IgD-negative memory B cell (primary cell): ENCODE measurements around the gene SOS1. TPM values are rescaled to one million over a fixed set of nuclear protein-coding genes. Genes with fewer than 3 reads are reported as not detected.

ENCODE experiments used
- H3K27ac Mint-ChIP-seq, 3 donors: one replicate each; pipeline ENCODE4 v1.8.0; 2020 to 2022; ENCODE audit warnings: mild to moderate bottlenecking in 3 of 3, mixed read lengths in 3 of 3, moderate library complexity in 1 of 3
- H3K27me3 Mint-ChIP-seq: one replicate; pipeline ENCODE4 v1.8.0; 2021; ENCODE audit warnings: mixed read lengths
- H3K36me3 Mint-ChIP-seq: one replicate; pipeline ENCODE4 v1.8.0; 2020; ENCODE audit warnings: mild to moderate bottlenecking, mixed read lengths
- H3K4me1 Mint-ChIP-seq, 3 donors: one replicate each; pipeline ENCODE4 v1.8.0; 2020 to 2022; ENCODE audit warnings: mixed read lengths in 3 of 3, mild to moderate bottlenecking in 1 of 3
- H3K4me3 Mint-ChIP-seq, 4 donors: one replicate each; pipeline ENCODE4 v1.8.0; 2020 to 2022; ENCODE audit warnings: mild to moderate bottlenecking in 4 of 4, mixed read lengths in 4 of 4, moderate library complexity in 3 of 4
- H3K9me3 Mint-ChIP-seq, 3 donors: one replicate each; pipeline ENCODE4 v1.8.0; 2020 to 2021; ENCODE audit warnings: mixed read lengths in 3 of 3, mild to moderate bottlenecking in 1 of 3
- polyA plus RNA-seq: library from polyadenylated mRNA; unstranded; fragments of 300-500 nt; fragmentation: Illumina TruSeq; gene quantifications from one replicate; pipeline ENCODE4 v1.2.3, GENCODE V29; 2021

SOS1 gene
- polyA plus RNA-seq, 1 donor from 2014 or later, result 13.7 TPM

DNA sequence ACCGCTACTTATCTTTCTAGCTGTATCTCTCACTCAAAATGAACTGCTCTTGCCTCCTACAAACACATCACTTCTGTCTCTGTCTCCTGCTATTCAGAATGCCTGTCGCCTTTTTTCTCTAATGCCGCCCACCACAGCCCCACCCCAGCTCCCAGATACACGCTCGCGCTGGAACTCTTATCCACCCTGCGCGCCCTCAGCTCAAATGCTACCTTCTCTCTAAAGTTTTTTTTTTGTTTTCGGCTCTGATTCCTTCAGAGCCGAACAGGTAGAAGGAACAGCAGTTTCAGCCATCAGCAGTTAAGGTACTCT, 3.9 kb upstream of the SOS1 start:
- peak overlapping the region; percentile 88 to 98 (median 95) for H3K4me3 Mint-ChIP-seq
- H3K27me3 Mint-ChIP-seq, result no peaks in the 10 kb centered on the region
- no peaks in the 10 kb centered on the region for H3K36me3 Mint-ChIP-seq
- H3K27ac Mint-ChIP-seq, result peak overlapping the region; percentile 88 to 96 (median 95)
- H3K4me1 Mint-ChIP-seq, result peaks cover 38 to 43% (median 41%) of the 10 kb centered on the region in 3 donors
- no peaks in the 10 kb centered on the region for H3K9me3 Mint-ChIP-seq

DNA sequence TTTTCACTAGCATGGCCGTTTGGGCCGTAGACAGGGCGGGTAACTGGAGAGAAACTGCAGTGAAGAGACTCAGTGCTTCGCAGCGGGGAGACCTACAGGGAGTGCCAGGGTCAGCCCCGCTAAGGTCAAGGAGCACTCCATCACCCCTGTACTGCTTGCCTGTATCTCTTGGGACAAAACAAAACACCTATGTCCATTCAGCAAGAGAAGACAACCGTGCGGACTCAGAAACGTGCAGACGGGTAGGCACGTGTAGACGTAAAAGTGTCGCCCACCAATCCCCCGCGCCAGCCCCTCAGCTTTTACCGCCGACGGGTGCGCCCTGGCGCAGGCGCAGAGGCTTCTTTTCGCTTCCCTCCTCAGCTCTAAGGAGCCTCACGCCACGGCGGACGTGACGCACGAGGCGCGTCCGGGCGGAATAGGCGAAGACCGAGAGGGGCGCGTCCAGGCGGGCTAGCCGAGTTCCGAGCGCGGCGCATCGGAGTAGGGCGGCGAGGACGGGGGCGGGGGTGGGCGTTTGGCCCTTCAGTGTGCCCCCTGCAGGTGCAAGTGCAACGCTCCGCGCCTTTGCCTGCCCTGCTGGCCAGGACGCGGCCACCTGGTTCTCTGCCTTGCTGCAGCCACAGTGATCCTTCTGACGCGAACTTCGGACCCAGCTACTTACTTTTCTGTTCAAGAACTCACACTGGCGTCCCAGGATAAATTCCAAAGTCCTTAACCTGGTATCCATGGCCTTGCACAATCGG, 3.3 kb upstream of the SOS1 start:
- Mint-ChIP-seq H3K9me3 (no peaks in the 10 kb centered on the region), H3K36me3 (no peaks in the 10 kb centered on the region), H3K27ac (peak overlapping the region; percentile 88 to 96 (median 95)), H3K4me1 (peaks cover 37 to 45% (median 41%) of the 10 kb centered on the region in 3 donors), H3K27me3 (no peaks in the 10 kb centered on the region), H3K4me3 (peak overlapping the region; percentile 88 to 98 (median 95))

DNA sequence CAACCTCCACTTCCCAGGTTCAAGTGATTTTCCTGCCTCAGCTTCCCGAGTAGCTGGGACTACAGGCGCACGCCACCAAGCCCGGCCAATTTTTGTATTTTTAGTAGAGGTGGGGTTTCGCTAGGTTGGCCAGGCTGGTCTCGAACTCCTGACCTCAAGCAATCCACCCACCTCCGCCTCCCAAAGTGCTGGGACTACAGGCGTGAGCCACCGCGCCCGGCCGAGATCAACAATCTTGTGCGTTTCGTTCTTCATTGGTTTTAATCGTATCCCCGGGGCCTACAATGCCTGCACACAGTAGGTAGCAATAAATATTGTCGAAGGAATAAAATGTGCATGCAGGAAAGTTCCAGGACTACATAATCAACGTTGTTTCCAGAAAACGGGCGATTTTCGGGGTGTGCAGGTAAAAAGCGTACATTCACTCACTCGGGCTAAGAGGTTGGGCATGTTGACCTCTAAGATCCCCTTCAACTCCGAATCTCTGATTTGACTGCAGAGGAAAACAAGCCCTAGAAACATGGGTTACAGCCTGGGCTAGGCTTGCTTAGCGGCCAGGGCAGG, 2.7 kb upstream of the SOS1 start:
- Mint-ChIP-seq H3K27ac (peak overlapping the region; percentile 95 to 97 (median 96)), H3K27me3 (no peaks in the 10 kb centered on the region), H3K36me3 (no peaks in the 10 kb centered on the region), H3K4me3 (peak overlapping the region; percentile 88 to 98 (median 95)), H3K4me1 (peaks cover 37 to 46% (median 43%) of the 10 kb centered on the region in 3 donors), H3K9me3 (no peaks in the 10 kb centered on the region)

DNA sequence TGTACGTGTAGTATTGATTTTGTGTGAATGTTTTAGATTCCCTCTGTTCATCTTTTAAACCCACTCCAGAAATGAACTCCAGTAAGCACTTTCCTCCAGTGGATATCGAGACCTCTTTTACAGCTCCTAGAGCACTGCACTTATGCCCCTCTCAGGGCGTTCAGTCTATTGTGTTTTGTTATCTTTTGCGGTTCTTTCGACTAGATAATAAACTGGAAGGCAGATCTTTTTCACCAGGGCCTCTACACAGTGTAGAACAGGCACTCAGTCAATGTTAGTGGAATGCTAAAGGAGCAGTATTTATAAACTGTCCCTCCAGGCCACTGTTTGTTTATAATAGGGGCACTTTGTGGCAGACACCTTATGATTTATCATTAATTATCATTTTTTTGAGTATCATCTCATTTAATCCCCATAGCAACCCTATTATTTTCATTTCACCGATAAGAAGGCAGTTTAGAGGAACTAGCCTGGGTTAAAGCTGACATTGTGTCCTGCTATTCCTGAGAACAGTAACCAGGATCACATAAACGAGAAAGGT, 742 bp upstream of the SOS1 start:
- H3K4me1 Mint-ChIP-seq, result peaks cover 42 to 55% (median 45%) of the 10 kb centered on the region in 3 donors
- peak overlapping the region; percentile 88 to 99 (median 92) for H3K4me3 Mint-ChIP-seq
- no peaks in the 10 kb centered on the region for H3K9me3 Mint-ChIP-seq
- H3K27ac Mint-ChIP-seq, result peak overlapping the region; percentile 94 to 97 (median 97)
- H3K27me3 Mint-ChIP-seq, result no peaks in the 10 kb centered on the region
- H3K36me3 Mint-ChIP-seq, result peaks cover 2% of the 10 kb centered on the region

DNA sequence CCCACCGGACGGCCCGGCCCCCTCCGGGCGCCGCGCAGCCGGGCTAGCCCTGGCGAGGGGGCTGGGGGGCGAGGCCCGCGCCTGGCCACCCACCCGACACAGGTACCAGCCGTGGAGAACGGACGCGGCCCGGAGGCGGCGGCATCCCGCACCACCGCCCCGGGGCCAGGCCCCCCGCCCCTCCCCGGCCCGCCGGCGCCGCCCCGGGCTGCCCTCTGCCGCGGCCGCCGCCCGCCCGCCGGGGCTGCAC, 405 bp downstream of the SOS1 start:
- no peak overlapping the region for H3K27ac Mint-ChIP-seq
- no peaks in the 10 kb centered on the region for H3K9me3 Mint-ChIP-seq
- peaks cover 10% of the 10 kb centered on the region for H3K36me3 Mint-ChIP-seq
- no peaks in the 10 kb centered on the region for H3K27me3 Mint-ChIP-seq
- peak overlapping the region in 1 of 4 donors; percentile 88 for H3K4me3 Mint-ChIP-seq
- peaks cover 51 to 63% (median 52%) of the 10 kb centered on the region in 3 donors for H3K4me1 Mint-ChIP-seq

DNA sequence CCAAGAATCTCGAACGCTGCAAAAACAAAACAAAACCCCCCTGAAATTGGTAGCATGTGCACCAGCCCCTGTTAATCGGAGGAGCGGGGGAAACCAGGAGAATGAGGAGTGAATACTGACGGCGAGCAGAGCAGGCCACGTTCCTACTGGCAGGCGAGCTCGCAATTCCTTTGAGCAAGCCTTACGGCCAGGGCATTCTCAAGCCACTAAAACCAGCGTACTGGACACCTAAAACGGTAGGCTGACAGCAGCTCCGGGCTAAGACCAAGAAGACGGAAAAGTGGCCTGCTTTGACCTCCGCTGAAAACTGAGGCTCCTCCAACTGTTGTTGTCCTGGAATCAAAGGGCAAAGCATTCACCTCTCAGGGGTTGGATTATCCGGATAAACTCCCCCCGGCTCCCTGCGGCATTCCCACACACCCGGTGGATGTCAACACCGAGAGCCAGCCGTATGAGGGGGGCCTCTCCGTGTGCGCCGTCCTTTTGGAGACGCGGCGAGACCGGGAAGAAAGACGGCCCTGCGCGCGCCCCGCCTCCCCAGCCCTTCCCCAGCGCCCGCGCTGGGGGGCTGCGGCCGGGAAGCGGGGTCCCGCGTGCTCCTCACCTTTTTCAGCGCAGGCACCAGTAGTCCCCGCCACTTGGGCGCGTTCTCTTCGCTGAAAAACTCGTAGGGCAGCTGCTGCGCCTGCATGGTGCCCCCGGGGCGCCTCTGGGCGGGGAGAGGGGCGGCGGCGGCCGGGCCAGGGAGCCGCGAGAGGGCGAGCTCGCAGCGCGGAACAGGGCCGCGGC, 925 bp downstream of the SOS1 start:
- Mint-ChIP-seq H3K4me1 (peaks cover 48 to 60% (median 50%) of the 10 kb centered on the region in 3 donors), H3K4me3 (peak overlapping the region; percentile 93 to 98 (median 96)), H3K36me3 (peaks cover 10% of the 10 kb centered on the region), H3K9me3 (no peaks in the 10 kb centered on the region), H3K27me3 (no peaks in the 10 kb centered on the region), H3K27ac (peak overlapping the region; percentile 69 to 92 (median 92))

DNA sequence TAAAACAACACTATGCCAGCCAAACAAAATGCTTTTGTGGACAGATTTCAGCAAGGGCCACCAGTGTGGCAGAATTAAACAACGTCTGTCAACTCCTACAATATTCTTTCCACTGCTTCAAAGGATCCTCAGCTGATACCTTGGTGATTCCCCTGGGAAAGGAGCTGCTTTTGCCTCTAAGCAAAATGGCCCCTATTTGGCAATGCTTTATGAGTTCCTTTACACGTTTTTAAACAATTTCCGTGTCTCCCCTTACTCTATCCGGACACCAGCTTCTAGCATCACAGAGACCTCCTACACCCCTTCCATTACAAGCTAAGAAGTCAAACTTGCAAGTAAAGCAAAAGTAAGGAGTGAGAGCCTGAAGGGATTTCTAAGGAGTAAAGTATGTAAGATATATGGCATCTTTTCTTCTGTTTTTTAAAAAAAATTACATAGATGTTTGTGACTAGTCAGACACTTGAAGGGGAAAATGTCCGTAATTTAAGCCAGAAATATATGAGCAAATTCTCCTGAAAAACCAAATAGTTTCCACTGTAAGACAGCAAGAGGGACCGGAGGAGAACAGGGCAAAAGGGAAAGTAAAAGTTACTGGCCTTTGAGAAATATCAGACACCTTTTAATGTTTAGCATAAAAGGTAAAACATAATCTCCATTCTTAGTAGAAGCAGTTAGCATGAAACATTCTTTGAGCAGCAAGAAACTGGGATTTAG, 1.9 kb downstream of the SOS1 start:
- H3K9me3 Mint-ChIP-seq, result no peaks in the 10 kb centered on the region
- no peaks in the 10 kb centered on the region for H3K27me3 Mint-ChIP-seq
- peak overlapping the region; percentile 69 to 92 (median 92) for H3K27ac Mint-ChIP-seq
- H3K36me3 Mint-ChIP-seq, result peaks cover 10% of the 10 kb centered on the region
- peak overlapping the region; percentile 93 to 98 (median 96) for H3K4me3 Mint-ChIP-seq
- peaks cover 46 to 57% (median 50%) of the 10 kb centered on the region in 3 donors for H3K4me1 Mint-ChIP-seq

DNA sequence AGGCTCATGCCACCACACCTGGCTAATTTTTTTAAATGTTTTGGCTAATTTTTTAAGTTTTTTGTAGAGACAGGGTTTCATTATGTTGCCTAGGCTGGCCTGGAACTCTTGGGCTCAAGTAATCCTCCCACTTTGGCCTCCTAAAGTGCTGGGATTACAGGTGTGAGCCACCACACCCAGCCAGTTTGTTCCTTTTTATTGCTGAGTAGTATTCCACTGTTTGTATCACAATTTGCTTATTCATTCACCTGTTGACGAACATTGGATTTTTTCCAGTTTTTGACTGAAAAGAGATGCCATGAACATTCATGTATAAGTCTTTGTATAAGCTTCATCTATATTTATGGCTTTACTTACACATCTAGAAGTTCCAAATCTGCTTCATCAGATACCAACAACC, 5.3 kb downstream of the SOS1 start:
- Mint-ChIP-seq H3K27ac (no peak overlapping the region), H3K4me3 (peak overlapping the region in 1 of 4 donors; percentile 31), H3K27me3 (no peaks in the 10 kb centered on the region)

DNA sequence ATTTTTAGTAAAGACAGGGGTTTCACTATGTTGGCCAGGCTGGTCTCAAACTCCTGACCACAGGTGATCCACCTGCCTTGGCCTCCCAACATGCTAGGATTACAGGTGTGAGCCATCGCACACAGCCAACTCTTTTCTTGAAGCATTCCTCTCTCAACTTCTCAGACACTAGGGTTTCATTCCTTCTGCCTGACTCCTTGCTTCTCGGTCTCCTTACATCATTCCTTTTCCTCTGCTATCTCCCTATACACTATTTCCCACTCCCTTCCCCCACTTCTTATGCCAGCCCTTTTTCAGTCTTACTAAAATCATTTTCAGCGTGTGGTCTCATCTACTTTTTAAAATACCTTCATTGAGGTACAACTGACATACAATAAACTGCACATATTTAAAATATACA, 6.1 kb downstream of the SOS1 start:
- Mint-ChIP-seq H3K9me3 (no peaks in the 10 kb centered on the region), H3K27me3 (no peaks in the 10 kb centered on the region), H3K4me1 (peaks cover 58 to 71% (median 61%) of the 10 kb centered on the region in 3 donors), H3K27ac (peak overlapping the region in 1 of 3 donors; percentile 13), H3K4me3 (peak overlapping the region in 1 of 4 donors; percentile 23), H3K36me3 (peaks cover 22% of the 10 kb centered on the region)

More for the DNA sequence above, 5.3 kb downstream of the SOS1 start:
- H3K4me1 Mint-ChIP-seq, result peaks cover 52 to 63% (median 55%) of the 10 kb centered on the region in 3 donors
- H3K36me3 Mint-ChIP-seq, result peaks cover 22% of the 10 kb centered on the region
- H3K9me3 Mint-ChIP-seq, result no peaks in the 10 kb centered on the region

DNA sequence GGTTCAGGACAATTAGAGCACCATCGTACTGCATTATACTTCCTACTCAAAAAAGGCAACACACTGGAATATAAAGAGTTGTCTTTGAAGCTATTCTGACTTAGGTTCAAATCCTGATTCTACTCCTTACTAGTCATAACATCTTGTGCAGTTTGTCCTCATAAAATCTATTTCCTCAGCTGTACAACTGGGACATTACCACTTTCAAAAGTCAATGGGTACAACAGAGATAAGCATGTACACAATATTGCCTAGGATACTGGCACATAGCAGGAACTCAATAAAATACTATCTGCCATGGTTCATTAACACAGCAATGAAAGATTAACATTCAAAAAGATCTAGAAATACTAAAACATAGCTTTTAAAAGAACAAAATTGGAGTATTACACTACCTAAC, 11.3 kb downstream of the SOS1 start:
- Mint-ChIP-seq H3K27ac (peak overlapping the region in 2 of 3 donors; percentile 68 to 80), H3K9me3 (no peaks in the 10 kb centered on the region), H3K4me3 (no peak overlapping the region), H3K4me1 (peaks cover 47 to 52% (median 48%) of the 10 kb centered on the region in 3 donors), H3K27me3 (no peaks in the 10 kb centered on the region), H3K36me3 (peaks cover 18% of the 10 kb centered on the region)

DNA sequence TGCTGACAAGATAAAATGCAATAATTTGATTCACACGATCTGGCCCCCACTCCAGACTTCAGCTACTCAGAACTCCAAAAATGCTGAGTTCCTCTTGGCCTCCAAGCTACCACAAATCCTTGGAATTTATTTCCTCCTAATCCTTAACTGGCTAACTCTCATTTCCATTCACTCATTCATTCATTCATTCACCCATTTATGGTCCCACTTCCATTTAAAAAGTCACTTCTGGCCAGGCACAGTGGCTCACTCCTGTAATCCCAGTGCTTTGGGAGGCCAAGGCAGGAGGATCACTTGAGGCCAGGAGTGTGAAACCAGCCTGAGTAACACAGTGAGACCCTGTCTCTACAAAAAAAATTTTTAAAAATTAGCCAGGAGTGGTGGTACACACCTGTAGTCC, 12.5 kb downstream of the SOS1 start:
- Mint-ChIP-seq H3K4me3 (no peak overlapping the region), H3K9me3 (no peaks in the 10 kb centered on the region), H3K27me3 (no peaks in the 10 kb centered on the region), H3K4me1 (peaks cover 45 to 54% (median 50%) of the 10 kb centered on the region in 3 donors), H3K36me3 (peaks cover 19% of the 10 kb centered on the region), H3K27ac (peak overlapping the region in 1 of 3 donors; percentile 29)

DNA sequence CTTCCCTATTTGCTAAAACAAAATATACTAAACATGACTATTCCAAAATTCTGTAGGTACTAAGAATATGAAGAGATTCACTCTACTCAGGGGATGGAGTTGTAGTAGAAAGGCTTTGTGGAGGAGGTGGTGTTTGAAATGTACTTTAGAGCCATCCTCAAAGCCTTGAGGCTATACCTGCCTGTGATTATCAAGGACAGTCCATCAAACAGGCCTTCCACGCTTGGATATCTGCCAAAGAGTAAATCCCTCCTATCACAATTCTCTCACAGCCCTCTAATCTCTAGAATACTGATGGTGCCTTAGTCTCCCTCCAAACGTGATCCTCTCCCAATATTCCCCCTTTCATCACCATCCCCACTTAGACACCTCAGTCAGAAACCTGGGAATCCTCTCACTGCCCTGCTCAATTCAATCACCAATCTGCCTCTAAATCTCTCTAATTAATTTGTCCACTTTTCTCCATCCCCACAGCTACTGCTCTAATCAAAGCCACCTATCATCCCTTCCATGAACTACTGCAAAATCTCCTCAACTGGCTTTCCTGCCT, 13.1 kb downstream of the SOS1 start:
- no peaks in the 10 kb centered on the region for H3K9me3 Mint-ChIP-seq
- peak overlapping the region in 1 of 4 donors; percentile 42 for H3K4me3 Mint-ChIP-seq
- peak overlapping the region; percentile 29 to 78 (median 33) for H3K27ac Mint-ChIP-seq
- H3K27me3 Mint-ChIP-seq, result no peaks in the 10 kb centered on the region
- peaks cover 19% of the 10 kb centered on the region for H3K36me3 Mint-ChIP-seq
- H3K4me1 Mint-ChIP-seq, result peaks cover 47 to 60% (median 53%) of the 10 kb centered on the region in 3 donors

DNA sequence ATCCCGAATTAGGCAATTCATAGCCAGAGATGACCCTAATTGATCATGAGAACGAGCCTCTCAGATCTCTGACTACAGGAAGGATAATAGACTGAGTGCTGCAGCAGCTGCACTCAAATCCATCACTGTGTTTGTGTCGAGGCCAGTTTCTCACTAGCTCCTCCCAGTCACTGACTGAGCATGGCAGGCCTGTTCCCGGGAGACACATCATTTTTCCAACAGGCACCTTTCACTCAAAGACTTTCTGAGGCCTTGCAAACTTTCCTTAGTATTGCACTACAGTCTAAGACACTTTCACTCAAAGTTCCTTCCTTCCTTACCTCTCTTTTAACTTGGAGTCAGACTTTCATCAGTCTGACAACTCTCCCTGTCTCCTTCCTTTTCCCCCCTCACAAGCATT, 13.7 kb downstream of the SOS1 start:
- Mint-ChIP-seq H3K36me3 (peaks cover 20% of the 10 kb centered on the region), H3K27ac (peak overlapping the region in 2 of 3 donors; percentile 33 to 80), H3K4me3 (peak overlapping the region in 1 of 4 donors; percentile 42), H3K9me3 (no peaks in the 10 kb centered on the region), H3K4me1 (peaks cover 42 to 56% (median 52%) of the 10 kb centered on the region in 3 donors), H3K27me3 (no peaks in the 10 kb centered on the region)
